Ammon's horn (tissue), 1 donor: ENCODE data around the gene CCDC66.
"Not testable (repeated sequence)": the region's sequence is repeated elsewhere in the genome, so short reads cannot be mapped to it uniquely, and the experiment has no call there.

Source experiments
- DNase-seq: peaks from one replicate; pipeline ENCODE4 v3.0.0-alpha.2; 2016; ENCODE audit warnings: low spot score

The CCDC66 gene

GRCh38 chr3:56556908-56557830 lies at the start of gene CCDC66:
Gene CCDC66, plus strand, starts transcription at chr3:56557175. Its CDS starts 68 bp downstream, at chr3:56557243.
- DNase-seq = peak; percentile 98

GRCh38 chr3:56519641-56520040 lies 37.3 kb upstream of the CCDC66 start:
- no peak for DNase-seq

DNA sequence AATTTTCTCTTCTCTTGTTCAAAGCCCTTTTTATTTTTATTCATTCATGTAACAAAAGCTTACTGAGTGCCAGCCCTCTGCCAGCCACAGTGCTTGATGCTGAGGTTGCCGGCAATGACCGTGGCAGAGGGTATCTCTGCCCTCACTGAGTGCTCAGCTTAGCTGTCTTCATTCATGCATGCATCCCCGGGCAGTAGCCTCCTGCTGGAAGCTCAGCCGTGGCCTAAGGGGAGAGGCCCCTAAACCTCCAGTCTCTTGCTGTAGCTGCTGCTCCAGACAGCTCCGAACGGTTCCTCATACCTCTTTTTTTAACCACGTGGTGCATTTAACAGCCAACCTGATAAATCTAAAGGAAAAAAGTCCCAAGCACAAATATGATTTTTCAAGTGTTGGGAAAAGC lies 34.6 kb upstream of the CCDC66 start:
- DNase-seq = no peak

DNA sequence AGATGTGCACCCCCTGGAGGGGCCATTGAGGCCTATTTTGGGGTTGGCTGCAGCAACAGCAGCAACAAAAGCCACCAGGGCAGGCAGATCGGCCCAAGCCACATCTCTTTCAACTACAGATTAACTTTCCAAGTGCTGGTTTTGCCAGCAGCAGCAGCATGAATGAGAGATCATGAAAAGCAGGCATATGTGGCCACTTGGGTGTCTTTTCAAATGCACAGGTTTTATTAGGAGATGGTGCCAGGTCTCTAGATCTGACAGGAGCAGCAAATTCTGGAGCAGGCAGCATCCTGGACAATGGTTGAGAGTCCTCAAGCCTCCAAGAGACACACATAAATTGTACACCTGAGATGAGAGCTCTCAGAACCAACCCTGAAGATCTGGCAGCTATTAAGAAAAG lies 31.7 kb upstream of the CCDC66 start:
- DNase-seq = no peak

- DNase-seq = no peak
Observed at GRCh38 chr3:56536735-56537134, 20.2 kb upstream of the CCDC66 start.

DNA sequence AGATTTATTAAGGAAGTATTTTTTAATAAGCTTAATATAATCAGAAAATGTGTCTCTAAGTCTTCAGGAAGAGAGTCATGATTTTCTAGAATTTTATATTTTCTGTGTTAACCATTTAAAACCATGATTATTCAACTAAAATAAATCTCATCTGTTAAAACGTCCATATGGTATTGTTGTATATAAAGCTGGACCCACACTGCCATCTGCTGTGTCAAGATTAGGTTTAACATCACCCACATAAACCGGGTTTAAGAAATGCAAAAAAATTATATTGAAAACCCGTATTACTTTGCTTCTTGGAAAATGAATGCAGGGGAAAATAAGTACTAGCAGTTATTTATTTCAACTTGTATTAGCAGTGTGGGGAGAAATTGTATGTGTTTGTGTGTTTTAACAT lies 9.5 kb upstream of the CCDC66 start:
- peak; percentile 34 for DNase-seq

DNA sequence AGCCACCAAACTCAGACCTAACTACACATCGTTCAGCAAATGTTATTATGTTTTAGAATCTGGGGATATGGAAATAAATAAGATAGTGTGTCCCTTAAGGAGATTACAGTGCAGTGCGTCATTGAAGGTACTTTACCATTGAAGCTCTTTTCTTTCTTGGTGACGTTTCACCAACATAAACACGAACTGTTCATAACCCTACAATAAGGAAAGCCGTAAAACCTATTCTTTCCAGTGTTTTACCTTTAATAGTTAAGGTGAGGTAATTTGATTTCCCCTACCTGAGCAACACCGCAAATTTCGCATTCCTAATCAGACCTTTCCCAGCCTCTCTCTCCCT lies 826 bp downstream of the CCDC66 start:
- DNase-seq = no peak

DNA sequence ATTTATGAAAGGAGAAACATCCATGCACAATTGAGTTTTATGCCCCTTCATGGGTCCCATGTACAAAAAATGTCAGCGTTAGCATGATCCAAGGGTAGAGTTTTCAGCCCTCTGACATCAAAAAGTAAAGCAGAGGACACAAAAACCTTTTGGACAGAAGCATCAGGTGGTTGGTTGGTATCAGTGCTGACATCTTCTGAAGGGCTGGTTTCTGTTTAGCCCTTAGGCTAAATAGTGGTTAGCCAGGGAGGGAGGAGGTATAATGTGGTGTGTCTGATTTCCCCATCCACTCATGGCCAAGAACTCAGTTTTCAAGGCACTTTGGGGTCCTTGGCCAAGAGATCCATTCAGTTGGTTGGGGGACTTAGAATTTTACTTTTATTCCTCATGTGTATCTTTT lies 16.5 kb downstream of the CCDC66 start:
- DNase-seq = no peak

- not testable (repeated sequence) for DNase-seq
Observed at GRCh38 chr3:56581941-56582340, 25.0 kb downstream of the CCDC66 start.

DNA sequence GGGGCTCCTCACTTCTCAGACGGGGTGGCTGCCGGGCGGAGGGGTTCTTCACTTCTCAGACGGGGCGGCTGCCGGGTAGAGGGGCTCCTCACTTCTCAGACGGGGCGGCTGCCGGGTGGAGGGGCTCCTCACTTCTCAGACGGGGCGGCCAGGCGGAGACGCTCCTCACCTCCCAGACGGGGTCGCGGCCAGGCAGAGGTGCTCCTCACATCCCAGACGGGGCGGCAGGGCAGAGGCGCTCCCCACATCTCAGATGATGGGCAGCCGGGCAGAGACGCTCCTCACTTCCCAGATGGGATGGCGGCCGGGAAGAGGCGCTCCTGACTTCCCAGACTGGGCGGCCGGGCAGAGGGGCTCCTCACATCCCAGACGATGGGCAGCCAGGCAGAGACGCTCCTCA lies 27.3 kb downstream of the CCDC66 start:
- not testable (repeated sequence) for DNase-seq

DNA sequence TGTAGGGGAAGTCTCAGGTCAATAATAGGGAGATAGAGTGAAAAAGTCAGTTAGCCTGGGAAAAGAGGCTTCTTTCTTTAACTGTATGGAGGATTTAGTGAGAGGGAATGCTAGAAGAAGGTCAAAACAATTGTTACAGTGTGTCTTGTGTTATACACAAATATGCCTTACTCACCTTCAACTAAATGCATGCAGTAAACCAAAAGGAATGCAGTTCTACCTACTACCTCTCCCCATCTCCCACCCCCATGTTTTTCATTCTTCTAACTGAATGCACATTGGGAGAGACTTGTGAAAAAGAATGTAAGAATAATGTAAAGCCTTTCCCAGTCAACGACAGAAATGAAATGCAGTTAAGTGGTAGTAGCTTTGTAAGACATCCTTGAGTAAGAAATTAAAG lies 33.8 kb downstream of the CCDC66 start:
- no peak for DNase-seq

DNA sequence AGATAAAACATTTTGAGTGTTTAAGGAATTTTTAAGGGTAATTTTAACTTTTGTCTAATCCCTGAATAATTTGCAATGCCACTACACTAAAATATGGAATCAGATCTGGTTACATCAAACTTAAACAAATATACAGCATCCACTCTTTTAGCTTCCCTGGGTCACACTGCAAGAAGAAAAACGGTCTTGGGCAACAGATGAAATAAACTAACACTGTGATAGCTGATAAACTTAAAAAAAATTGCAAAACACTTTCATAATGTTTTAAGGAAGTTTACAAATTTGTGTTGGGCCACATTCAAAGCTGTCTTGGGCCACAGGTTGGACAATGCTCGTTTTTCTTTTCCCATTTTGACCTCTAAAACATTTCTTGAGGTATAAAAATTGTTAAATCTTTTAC lies 34.3 kb downstream of the CCDC66 start:
- DNase-seq = no peak

- no peak for DNase-seq
Observed at GRCh38 chr3:56593455-56594158, 36.6 kb downstream of the CCDC66 start.

DNA sequence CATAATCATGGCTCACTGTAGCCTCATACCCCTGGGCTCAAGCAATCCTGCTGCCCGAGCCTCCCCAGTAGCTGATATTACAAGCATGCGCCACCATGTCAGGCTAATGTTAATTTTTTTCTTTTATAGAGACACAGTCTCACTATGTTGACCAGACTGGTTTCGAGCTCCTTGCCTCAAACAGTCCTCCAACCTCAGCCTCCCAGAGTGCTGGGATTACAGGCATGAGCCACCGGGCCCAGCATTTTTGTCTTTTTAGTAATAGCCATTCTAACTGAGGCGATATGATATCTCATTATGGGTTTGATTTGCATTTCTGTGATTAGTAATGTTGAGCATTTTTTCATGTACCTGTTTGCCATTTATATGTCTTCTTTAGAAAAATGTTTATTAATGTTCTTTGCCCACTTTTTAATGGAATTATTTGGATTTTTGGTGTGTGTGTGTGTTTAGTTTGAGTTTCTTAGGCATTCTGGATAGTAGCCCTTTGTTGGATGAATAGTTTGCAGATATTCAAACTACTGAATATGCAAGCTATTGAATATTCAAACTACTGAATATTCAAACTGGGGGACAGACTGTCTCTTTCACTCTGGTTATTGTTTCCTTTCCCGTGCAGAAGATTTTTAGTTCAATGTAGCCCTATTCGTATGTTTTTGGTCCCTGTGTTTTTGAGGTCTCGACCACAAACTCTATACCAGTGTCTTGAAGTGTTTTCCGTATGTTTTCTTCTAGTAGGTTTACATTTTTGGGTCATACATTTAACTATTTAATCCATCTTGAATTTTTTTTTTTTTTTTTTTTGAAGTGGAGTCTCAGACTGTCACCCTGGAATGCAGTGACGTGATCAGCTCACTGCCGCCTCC lies 39.2 kb downstream of the CCDC66 start:
- DNase-seq = no peak

DNA sequence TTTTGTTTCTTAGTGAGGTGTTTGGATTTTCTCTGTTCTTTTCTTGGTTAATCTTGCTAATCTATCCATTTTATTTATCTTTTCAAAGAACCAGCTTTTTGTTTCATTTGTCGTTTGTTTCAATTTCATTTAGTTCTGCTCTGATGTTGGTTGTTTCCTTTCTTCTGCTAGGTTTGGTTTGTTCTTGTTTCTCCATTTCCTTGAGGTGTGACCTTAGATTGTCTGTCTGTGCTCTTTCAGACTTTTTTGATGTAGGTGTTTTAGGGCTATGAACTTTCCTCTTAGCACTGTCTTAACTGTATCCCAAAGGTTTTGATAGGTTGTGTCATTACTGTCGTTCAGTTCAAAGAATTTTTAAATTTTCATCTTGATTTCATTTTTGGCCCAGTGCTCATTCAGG lies 51.5 kb downstream of the CCDC66 start:
- not testable (repeated sequence) for DNase-seq

- DNase-seq = no peak
Observed at GRCh38 chr3:56610669-56611335, 53.8 kb downstream of the CCDC66 start.

- no peak for DNase-seq
Observed at GRCh38 chr3:56611364-56611763, 54.4 kb downstream of the CCDC66 start.

DNA sequence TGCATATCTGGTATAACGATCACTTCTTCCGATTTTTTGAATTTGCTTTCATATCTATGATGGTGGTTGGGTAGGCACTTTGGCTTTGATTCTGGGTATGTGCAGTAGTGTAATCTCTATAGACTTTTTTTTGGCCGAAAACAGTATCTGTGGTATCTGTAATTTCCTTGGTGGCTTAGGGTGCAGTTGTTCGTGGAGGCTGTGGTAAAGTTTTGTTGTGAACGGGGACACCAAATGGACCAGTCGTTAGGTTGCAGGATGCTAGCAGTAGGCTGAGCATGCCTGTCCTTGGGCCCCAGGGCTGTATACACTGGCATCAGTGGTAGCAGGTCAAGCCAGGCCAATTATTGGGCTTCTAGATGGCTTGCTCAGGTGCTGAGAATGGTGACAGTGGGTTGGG lies 55.2 kb downstream of the CCDC66 start:
- no peak for DNase-seq

DNA sequence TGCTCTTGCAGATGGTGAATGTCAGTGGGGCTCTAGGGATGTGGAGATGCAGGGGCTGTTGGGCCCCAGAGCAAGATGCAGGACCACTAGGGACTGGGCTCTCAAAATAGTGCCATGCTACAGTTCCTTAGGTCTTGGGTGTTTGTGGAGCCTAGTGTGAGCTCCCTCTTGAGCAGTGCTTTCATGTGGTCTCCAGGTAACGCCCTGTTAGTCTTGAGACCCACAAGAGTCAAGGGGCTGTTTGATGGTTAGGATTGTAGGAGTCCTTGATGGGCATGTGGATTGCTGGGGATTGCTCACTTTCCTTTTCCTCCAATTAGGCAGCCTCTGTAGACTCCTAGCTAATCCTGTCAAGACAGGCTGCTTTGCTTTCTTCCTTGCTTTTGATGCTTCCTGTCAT lies 56.0 kb downstream of the CCDC66 start:
- DNase-seq = no peak

- DNase-seq = no peak
Observed at GRCh38 chr3:56616478-56617006, 59.6 kb downstream of the CCDC66 start.

GRCh38 chr3:56620371-56620770 lies 63.4 kb downstream of the CCDC66 start:
- no peak for DNase-seq

DNA sequence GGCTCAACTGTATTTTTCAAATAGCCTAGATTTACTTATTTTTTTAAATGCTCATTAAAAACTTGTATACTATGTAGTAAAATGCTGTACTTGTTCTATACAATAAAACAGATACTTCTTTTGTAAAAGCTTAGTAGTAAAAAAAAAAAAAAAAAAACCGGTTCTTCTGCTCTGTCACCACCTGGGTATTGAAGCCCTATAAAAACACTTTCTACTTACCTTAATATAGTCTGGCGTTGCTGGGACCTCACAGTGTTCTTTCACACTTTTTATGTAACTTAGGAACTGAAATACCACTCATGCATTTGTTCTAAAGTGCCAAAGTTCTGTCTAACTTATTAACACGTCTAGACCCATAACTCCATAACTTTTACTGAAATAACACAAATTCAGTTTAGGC lies 64.7 kb downstream of the CCDC66 start:
- no peak for DNase-seq
